HAP-1 (cell line): ENCODE results near the gene CDC42.
A peak's percentile ranks its signal among the peaks of the same experiment; 100 is the strongest.

Source experiments
- DNase-seq, 2 experiments: peaks; one replicate each; pipeline ENCODE4 v3.0.0-alpha.2; 2016 to 2020; ENCODE audit warnings: low spot score in 2 of 2
- H3K27me3 ChIP-seq: fragments of 250-450 bp; sonication (Bioruptor Pico); 2 replicates; pipeline ENCODE4 v1.5.1; 2020; ENCODE audit warnings: low read depth, mild to moderate bottlenecking, moderate library complexity
- H3K36me3 ChIP-seq: fragments of 250-450 bp; sonication (Bioruptor Pico); replicated peaks from 2 replicates; pipeline ENCODE4 v1.5.1; 2020; ENCODE audit warnings: mild to moderate bottlenecking
- H3K4me1 ChIP-seq: fragments of 250-450 bp; sonication (Bioruptor Pico); 2 replicates; pipeline ENCODE4 v1.5.1; 2020; ENCODE audit warnings: mild to moderate bottlenecking
- H3K4me3 ChIP-seq: fragments of 250-450 bp; sonication (Bioruptor Pico); 2 replicates; pipeline ENCODE4 v1.5.1; 2020; ENCODE audit warnings: mild to moderate bottlenecking, moderate library complexity
- H3K9me3 ChIP-seq: fragments of 250-450 bp; sonication (Bioruptor Pico); 2 replicates; pipeline ENCODE4 v1.5.1; 2020; ENCODE audit warnings: mild to moderate bottlenecking, moderate library complexity
- in situ Hi-C: fragments of 300-500 bp; cut with MboI; formaldehyde crosslinking; loops from 3 replicates; pipeline ENCODE4 v1.14.3; 2020; ENCODE audit warnings: low sequenced_read_pairs, inconsistent platforms, mixed read lengths

CDC42 gene

GRCh38 chr1:22114083-22115012 is 61.8 kb downstream of the CDC42 start:
- H3K9me3 ChIP-seq: no peaks in the 10 kb centered on the region
- DNase-seq: no peak
- H3K4me3 ChIP-seq: no peak overlapping the region
- H3K4me1 ChIP-seq: no peaks in the 10 kb centered on the region; the same call in 1 of the 2 replicates
- H3K27me3 ChIP-seq: no peaks in the 10 kb centered on the region
- peaks cover 21% of the 10 kb centered on the region for H3K36me3 ChIP-seq
- in situ Hi-C loops: no loop called here

GRCh38 chr1:22115286-22115685 is 62.8 kb downstream of the CDC42 start:
- in situ Hi-C loops: no loop called here
- Histone ChIP-seq H3K4me3 (no peak overlapping the region), H3K9me3 (no peaks in the 10 kb centered on the region), H3K36me3 (peaks cover 15% of the 10 kb centered on the region), H3K27me3 (no peaks in the 10 kb centered on the region), H3K4me1 (no peaks in the 10 kb centered on the region; the same call in 1 of the 2 replicates)
- DNase-seq: no peak

GRCh38 chr1:22117238-22117637 is 64.7 kb downstream of the CDC42 start:
- H3K36me3 ChIP-seq: peaks cover 7% of the 10 kb centered on the region
- H3K4me3 ChIP-seq: no peak overlapping the region
- no peaks in the 10 kb centered on the region; the same call in 1 of the 2 replicates for H3K4me1 ChIP-seq
- in situ Hi-C loops: no loop called here
- DNase-seq: no peak
- no peaks in the 10 kb centered on the region for H3K27me3 ChIP-seq
- no peaks in the 10 kb centered on the region for H3K9me3 ChIP-seq

- in situ Hi-C loops: no loop called here
- Histone ChIP-seq H3K9me3 (no peaks in the 10 kb centered on the region), H3K4me1 (no peaks in the 10 kb centered on the region; the same call in 1 of the 2 replicates), H3K36me3 (peaks cover 7% of the 10 kb centered on the region), H3K27me3 (no peaks in the 10 kb centered on the region), H3K4me3 (no peak overlapping the region)
- DNase-seq: no peak
Observed at GRCh38 chr1:22117851-22118250, 65.3 kb downstream of the CDC42 start.

GRCh38 chr1:22118291-22118992 is 65.9 kb downstream of the CDC42 start:
- Histone ChIP-seq H3K4me3 (no peak overlapping the region), H3K27me3 (no peaks in the 10 kb centered on the region), H3K9me3 (no peaks in the 10 kb centered on the region), H3K36me3 (peaks cover 7% of the 10 kb centered on the region), H3K4me1 (no peaks in the 10 kb centered on the region; the same call in 1 of the 2 replicates)
- no peak for DNase-seq
- in situ Hi-C loops: no loop called here

- in situ Hi-C loops: no loop called here
- Histone ChIP-seq H3K27me3 (no peaks in the 10 kb centered on the region), H3K4me3 (no peak overlapping the region), H3K9me3 (no peaks in the 10 kb centered on the region), H3K36me3 (no peaks in the 10 kb centered on the region), H3K4me1 (no peaks in the 10 kb centered on the region)
- DNase-seq: no peak
Observed at GRCh38 chr1:22119626-22120468, 67.3 kb downstream of the CDC42 start.

GRCh38 chr1:22120469-22120790 is 67.9 kb downstream of the CDC42 start:
- in situ Hi-C loops: no loop called here
- no peaks in the 10 kb centered on the region for H3K27me3 ChIP-seq
- H3K4me3 ChIP-seq: no peak overlapping the region
- DNase-seq: no peak
- H3K4me1 ChIP-seq: no peaks in the 10 kb centered on the region
- H3K36me3 ChIP-seq: no peaks in the 10 kb centered on the region
- no peaks in the 10 kb centered on the region for H3K9me3 ChIP-seq

GRCh38 chr1:22121421-22121911 is 69.0 kb downstream of the CDC42 start:
- Histone ChIP-seq H3K4me3 (no peak overlapping the region), H3K4me1 (no peaks in the 10 kb centered on the region), H3K9me3 (no peaks in the 10 kb centered on the region), H3K27me3 (no peaks in the 10 kb centered on the region), H3K36me3 (no peaks in the 10 kb centered on the region)
- in situ Hi-C loops: no loop called here
- no peak for DNase-seq

- Histone ChIP-seq H3K4me3 (no peak overlapping the region), H3K27me3 (no peaks in the 10 kb centered on the region), H3K9me3 (no peaks in the 10 kb centered on the region), H3K36me3 (no peaks in the 10 kb centered on the region), H3K4me1 (no peaks in the 10 kb centered on the region)
- DNase-seq: no peak
- in situ Hi-C loops: no loop called here
Observed at GRCh38 chr1:22122273-22123070, 70.0 kb downstream of the CDC42 start.

GRCh38 chr1:22123071-22123390 is 70.5 kb downstream of the CDC42 start:
- DNase-seq: no peak
- no peaks in the 10 kb centered on the region for H3K27me3 ChIP-seq
- H3K4me1 ChIP-seq: no peaks in the 10 kb centered on the region
- no peaks in the 10 kb centered on the region for H3K9me3 ChIP-seq
- H3K36me3 ChIP-seq: no peaks in the 10 kb centered on the region
- in situ Hi-C loops: no loop called here
- H3K4me3 ChIP-seq: no peak overlapping the region

- Histone ChIP-seq H3K4me1 (no peaks in the 10 kb centered on the region), H3K4me3 (no peak overlapping the region), H3K27me3 (no peaks in the 10 kb centered on the region), H3K36me3 (no peaks in the 10 kb centered on the region), H3K9me3 (no peaks in the 10 kb centered on the region)
- in situ Hi-C loops: no loop called here
- DNase-seq: peak in 1 of 2 experiments; percentile 16
Observed at GRCh38 chr1:22123901-22124404, 71.4 kb downstream of the CDC42 start.

GRCh38 chr1:22124592-22125229 is 72.2 kb downstream of the CDC42 start:
- in situ Hi-C loops: no loop called here
- no peaks in the 10 kb centered on the region for H3K27me3 ChIP-seq
- no peaks in the 10 kb centered on the region for H3K36me3 ChIP-seq
- no peaks in the 10 kb centered on the region for H3K9me3 ChIP-seq
- H3K4me3 ChIP-seq: no peak overlapping the region
- H3K4me1 ChIP-seq: no peaks in the 10 kb centered on the region
- DNase-seq: no peak
